CD14-positive monocyte (primary cell): ENCODE results near the gene SACM1L. TPM values are rescaled to one million over a fixed set of nuclear protein-coding genes. Genes with fewer than 3 reads are reported as not detected.

Experiments
- DNase-seq, 3 donors: peaks; one replicate each; pipeline ENCODE4 v3.0.0-alpha.2; 2011 to 2022
- H2AFZ ChIP-seq: 2 replicates; pipeline ENCODE4 v1.6.0; 2012; ENCODE audit warnings: mild to moderate bottlenecking, low read depth, low read length, inconsistent platforms; ENCODE audit not compliant: insufficient read depth, poor library complexity, severe bottlenecking
- H3K27ac ChIP-seq, 2 donors: 1 replicate in 1 of 2; 2 replicates in 1 of 2; pipeline ENCODE4 v1.5.1; 2012 to 2013; ENCODE audit warnings: low read length in 2 of 2, control low read depth in 1 of 2, inconsistent platforms in 1 of 2, low read depth in 1 of 2, mild to moderate bottlenecking in 1 of 2
- H3K27me3 ChIP-seq, 2 donors: one replicate each; pipeline versions ENCODE4 v1.6.0 to v1.6.1; 2011 to 2013; ENCODE audit warnings: low read length in 2 of 2; ENCODE audit not compliant: control insufficient read depth in 2 of 2, insufficient read depth in 2 of 2
- H3K36me3 ChIP-seq, 2 donors: replicated peaks in 1 of 2; 1 replicate in 1 of 2; 2 replicates in 1 of 2; pipeline versions ENCODE4 v1.5.1 to v1.6.1; 2012 to 2013; ENCODE audit warnings: low read length in 2 of 2, control low read depth in 1 of 2, inconsistent platforms in 1 of 2, mild to moderate bottlenecking in 1 of 2; ENCODE audit not compliant: insufficient read depth in 2 of 2, control insufficient read depth in 1 of 2
- H3K4me1 ChIP-seq, 2 donors: 1 replicate in 1 of 2; 2 replicates in 1 of 2; pipeline versions ENCODE4 v1.5.1 to v1.6.1; 2012 to 2013; ENCODE audit warnings: low read length in 2 of 2, control low read depth in 1 of 2, inconsistent platforms in 1 of 2, mild to moderate bottlenecking in 1 of 2, moderate library complexity in 1 of 2; ENCODE audit not compliant: insufficient read depth in 2 of 2, control insufficient read depth in 1 of 2
- H3K4me2 ChIP-seq: replicated peaks from 2 replicates; pipeline ENCODE3; 2012; ENCODE audit warnings: low read length, moderate library complexity, mild to moderate bottlenecking; ENCODE audit not compliant: poor library complexity, severe bottlenecking; ENCODE audit errors: extremely low read depth
- H3K4me3 ChIP-seq, 3 experiments: fragments of 200-600 bp in 1 of 3; sonication (generic) in 1 of 3; replicated peaks in 1 of 3; 1 replicate in 2 of 3; 2 replicates in 1 of 3; pipeline ENCODE4 v1.5.1; 2011 to 2013; ENCODE audit warnings: low read length in 3 of 3, mild to moderate bottlenecking in 3 of 3, control low read depth in 2 of 3, low read depth in 2 of 3, inconsistent platforms in 1 of 3, moderate library complexity in 1 of 3
- H3K79me2 ChIP-seq: 2 replicates; pipeline ENCODE4 v1.6.0; 2012; ENCODE audit warnings: mild to moderate bottlenecking, control low read depth, inconsistent platforms, low read length, moderate library complexity; ENCODE audit not compliant: insufficient read depth
- H3K9ac ChIP-seq: 2 replicates; pipeline ENCODE4 v1.6.0; 2017; ENCODE audit warnings: low read length, mild to moderate bottlenecking; ENCODE audit not compliant: insufficient read depth, poor library complexity, severe bottlenecking
- H3K9me3 ChIP-seq, 2 donors: replicated peaks in 1 of 2; 1 replicate in 1 of 2; 2 replicates in 1 of 2; pipeline versions ENCODE4 v1.5.1 to v1.6.1; 2012 to 2013; ENCODE audit warnings: low read length in 2 of 2, control low read depth in 1 of 2; ENCODE audit not compliant: control insufficient read depth in 1 of 2, insufficient read depth in 1 of 2
- H4K20me1 ChIP-seq: 2 replicates; pipeline ENCODE4 v1.6.0; 2012; ENCODE audit warnings: mild to moderate bottlenecking, low read length, control low read depth, moderate library complexity; ENCODE audit not compliant: insufficient read depth
- H3K27ac Mint-ChIP-seq, 7 donors: one replicate each; pipeline ENCODE4 v1.8.0; 2020; ENCODE audit warnings: mild to moderate bottlenecking in 7 of 7, mixed read lengths in 7 of 7, moderate library complexity in 6 of 7, inconsistent platforms in 2 of 7
- H3K27me3 Mint-ChIP-seq, 3 donors: one replicate each; pipeline ENCODE4 v1.8.0; 2021 to 2022; ENCODE audit warnings: low read depth in 3 of 3, mild to moderate bottlenecking in 3 of 3, mixed read lengths in 3 of 3, moderate library complexity in 3 of 3, inconsistent platforms in 1 of 3
- H3K36me3 Mint-ChIP-seq, 2 donors: one replicate each; pipeline ENCODE4 v1.8.0; 2020; ENCODE audit warnings: mixed read lengths in 2 of 2, inconsistent platforms in 1 of 2, mild to moderate bottlenecking in 1 of 2
- H3K4me1 Mint-ChIP-seq: one replicate; pipeline ENCODE4 v1.8.0; 2020; ENCODE audit warnings: mild to moderate bottlenecking, mixed read lengths
- H3K4me3 Mint-ChIP-seq, 2 donors: one replicate each; pipeline ENCODE4 v1.8.0; 2020; ENCODE audit warnings: mild to moderate bottlenecking in 2 of 2, mixed read lengths in 2 of 2, moderate library complexity in 1 of 2
- H3K9me3 Mint-ChIP-seq, 7 donors: one replicate each; pipeline ENCODE4 v1.8.0; 2020 to 2022; ENCODE audit warnings: mixed read lengths in 7 of 7, mild to moderate bottlenecking in 6 of 7, moderate library complexity in 6 of 7, inconsistent platforms in 2 of 7
- WGBS: methylation state at CpG from one replicate; pipeline ENCODE4 v1.1.5; 2013; ENCODE audit warnings: missing lambda C conversion rate; ENCODE audit not compliant: insufficient coverage; 5-methylcytosine and 5-hydroxymethylcytosine counted together
- intact Hi-C, 2 donors: fragments of 100-400 bp; cut with micrococcal nuclease; formaldehyde crosslinking; loops; one replicate each; pipeline versions ENCODE4 v1.15.0 to v1.15.1; 2023
- polyA plus RNA-seq, 3 donors: library from polyadenylated mRNA; depleted of rRNA in 1 of 3; unstranded in 2 of 3; stranded (reverse) in 1 of 3; fragments of 300-500 nt in 2 of 3; fragments of >200 nt in 1 of 3; fragmentation: Illumina TruSeq in 2 of 3; gene quantifications; 1 replicate in 2 of 3; 2 replicates in 1 of 3; pipeline ENCODE4 v1.2.3, GENCODE V29; 2012 to 2021
- TF ChIP-seq, protein P1 (sequence below): fragments of 200-600 bp; IDR thresholded peaks from one replicate; pipeline ENCODE4 v1.8.0; 2022; ENCODE audit warnings: antibody characterized with exemption, mild to moderate bottlenecking

SACM1L gene
- polyA plus RNA-seq, 3 donors, result 14.6 to 25.7 (median 21.5) TPM

DNA sequence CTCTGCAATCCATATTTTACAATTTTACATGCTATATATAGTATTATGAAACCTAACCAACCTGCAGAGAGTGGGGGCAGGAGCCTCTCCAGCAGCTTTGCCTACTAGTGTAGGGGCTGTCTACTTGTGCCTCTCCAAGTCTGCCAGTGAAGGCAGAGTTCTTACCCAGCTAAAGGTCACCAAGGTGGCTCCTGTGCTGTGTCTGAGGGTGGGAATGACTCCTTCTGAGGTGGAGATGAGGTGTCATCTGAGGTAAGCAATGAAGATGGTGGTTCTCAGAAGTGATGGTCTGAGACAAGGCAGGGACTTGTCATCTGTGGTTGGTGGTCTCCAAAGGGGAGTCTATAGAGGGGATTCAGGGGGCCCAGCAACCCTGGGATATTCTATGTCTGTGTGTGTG is 47.5 kb downstream of the SACM1L start:
- intact Hi-C loops, result no loop called here
- peaks cover 84 to 94% of the 10 kb centered on the region in 2 donors for H3K36me3 Mint-ChIP-seq

DNA sequence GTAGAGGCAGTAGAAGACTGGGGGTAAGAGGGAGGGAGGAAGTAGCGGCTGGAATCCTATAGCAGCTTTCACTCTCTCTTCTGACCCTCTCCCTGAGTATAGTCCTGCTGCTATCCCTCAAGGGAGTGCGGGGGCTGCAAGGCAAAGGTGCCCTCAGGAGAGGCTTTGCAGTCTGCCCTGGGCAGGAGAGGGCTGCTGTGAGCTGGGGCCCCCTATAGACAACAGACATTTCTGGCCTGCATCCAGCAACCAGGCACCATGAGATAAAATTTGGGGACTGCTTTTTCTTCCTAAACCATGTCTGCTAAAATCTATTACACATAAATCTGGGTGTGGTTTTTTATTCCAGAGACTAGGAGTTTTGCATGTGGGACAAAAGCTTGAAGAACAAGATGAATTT is 48.0 kb downstream of the SACM1L start:
- peaks cover 14% of the 10 kb centered on the region for H3K4me1 Mint-ChIP-seq
- H3K27me3 Mint-ChIP-seq, result no peaks in the 10 kb centered on the region
- H3K79me2 ChIP-seq, result no peaks in the 10 kb centered on the region
- no peaks in the 10 kb centered on the region for H3K27me3 ChIP-seq
- H3K27ac Mint-ChIP-seq, result peak overlapping the region in 1 of 7 donors; percentile 12
- no peak overlapping the region for H3K4me3 ChIP-seq
- peaks cover 88 to 99% of the 10 kb centered on the region in 2 donors for H3K36me3 ChIP-seq
- peaks cover 20% of the 10 kb centered on the region for H4K20me1 ChIP-seq
- TF ChIP-seq, protein P1, sequence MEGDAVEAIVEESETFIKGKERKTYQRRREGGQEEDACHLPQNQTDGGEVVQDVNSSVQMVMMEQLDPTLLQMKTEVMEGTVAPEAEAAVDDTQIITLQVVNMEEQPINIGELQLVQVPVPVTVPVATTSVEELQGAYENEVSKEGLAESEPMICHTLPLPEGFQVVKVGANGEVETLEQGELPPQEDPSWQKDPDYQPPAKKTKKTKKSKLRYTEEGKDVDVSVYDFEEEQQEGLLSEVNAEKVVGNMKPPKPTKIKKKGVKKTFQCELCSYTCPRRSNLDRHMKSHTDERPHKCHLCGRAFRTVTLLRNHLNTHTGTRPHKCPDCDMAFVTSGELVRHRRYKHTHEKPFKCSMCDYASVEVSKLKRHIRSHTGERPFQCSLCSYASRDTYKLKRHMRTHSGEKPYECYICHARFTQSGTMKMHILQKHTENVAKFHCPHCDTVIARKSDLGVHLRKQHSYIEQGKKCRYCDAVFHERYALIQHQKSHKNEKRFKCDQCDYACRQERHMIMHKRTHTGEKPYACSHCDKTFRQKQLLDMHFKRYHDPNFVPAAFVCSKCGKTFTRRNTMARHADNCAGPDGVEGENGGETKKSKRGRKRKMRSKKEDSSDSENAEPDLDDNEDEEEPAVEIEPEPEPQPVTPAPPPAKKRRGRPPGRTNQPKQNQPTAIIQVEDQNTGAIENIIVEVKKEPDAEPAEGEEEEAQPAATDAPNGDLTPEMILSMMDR, result no peak
- H3K27ac ChIP-seq, result no peak overlapping the region
- WGBS, result no CpG with 5 or more reads among the region's 2 CpGs
- no peaks in the 10 kb centered on the region for H3K9me3 ChIP-seq
- H3K9ac ChIP-seq, result no peak overlapping the region
- H3K9me3 Mint-ChIP-seq, result no peaks in the 10 kb centered on the region
- no peak for DNase-seq
- H2AFZ ChIP-seq, result no peak overlapping the region
- H3K36me3 Mint-ChIP-seq, result peaks cover 82 to 94% of the 10 kb centered on the region in 2 donors
- no peak overlapping the region for H3K4me2 ChIP-seq
- peaks cover 12% of the 10 kb centered on the region in 2 donors for H3K4me1 ChIP-seq
- intact Hi-C loops, result no loop called here
- no peak overlapping the region for H3K4me3 Mint-ChIP-seq

More for the DNA sequence above, 47.5 kb downstream of the SACM1L start:
- Mint-ChIP-seq H3K9me3 (no peaks in the 10 kb centered on the region), H3K4me1 (peaks cover 9% of the 10 kb centered on the region), H3K4me3 (no peak overlapping the region), H3K27ac (no peak overlapping the region), H3K27me3 (no peaks in the 10 kb centered on the region)
- Histone ChIP-seq H3K9me3 (no peaks in the 10 kb centered on the region), H3K9ac (no peak overlapping the region), H3K79me2 (no peaks in the 10 kb centered on the region), H3K4me2 (no peak overlapping the region), H3K27me3 (no peaks in the 10 kb centered on the region), H3K36me3 (peaks cover 93 to 99% of the 10 kb centered on the region in 2 donors), H3K27ac (no peak overlapping the region), H4K20me1 (peaks cover 14% of the 10 kb centered on the region), H3K4me3 (no peak overlapping the region), H2AFZ (no peak overlapping the region), H3K4me1 (peaks cover 7% of the 10 kb centered on the region in 2 donors)
- DNase-seq, result no peak
- TF ChIP-seq, protein P1, result no peak
